Neural progenitor cell (in vitro differentiated cells): ENCODE measurements around the gene MED25.

Experiments used
- CTCF ChIP-seq: fragments of 200-600 bp; sonication (generic); IDR thresholded peaks from 2 replicates; pipeline ENCODE4 v1.5.1; 2017; ENCODE audit warnings: antibody characterized with exemption, mild to moderate bottlenecking
- EZH2 ChIP-seq: fragments of 200-600 bp; sonication (generic); IDR thresholded peaks from 2 replicates; pipeline ENCODE4 v1.6.1; 2017; ENCODE audit warnings: antibody characterized with exemption, mild to moderate bottlenecking, moderate library complexity

GRCh38 chr19:49864890-49865289 lies 46.8 kb downstream of the MED25 start:
- TF ChIP-seq CTCF (no peak), EZH2 (no peak)
